Mesendoderm (in vitro differentiated cells): ENCODE data around the gene GRIK1. TPM values are rescaled to one million over a fixed set of nuclear protein-coding genes. Genes with fewer than 3 reads are reported as not detected.

Experiments used
- DNase-seq: peaks from one replicate; pipeline ENCODE4 v3.0.0; 2013
- H2AK5ac ChIP-seq: 2 replicates; pipeline ENCODE4 v1.6.1; 2013; ENCODE audit warnings: low read length, inconsistent platforms
- H2BK120ac ChIP-seq: 2 replicates; pipeline ENCODE4 v1.6.1; 2013; ENCODE audit warnings: low read depth, mild to moderate bottlenecking, low read length, moderate library complexity, mixed read lengths
- H2BK15ac ChIP-seq: replicated peaks from 2 replicates; pipeline ENCODE4 v1.6.1; 2013; ENCODE audit warnings: low read depth, mild to moderate bottlenecking, moderate library complexity
- H2BK5ac ChIP-seq: 2 replicates; pipeline ENCODE4 v1.6.1; 2013; ENCODE audit warnings: low read length, inconsistent platforms
- H3K18ac ChIP-seq: 2 replicates; pipeline ENCODE4 v1.6.1; 2013; ENCODE audit warnings: mild to moderate bottlenecking, low read length, mixed read lengths
- H3K23ac ChIP-seq: one replicate; pipeline ENCODE4 v1.6.1; 2013; ENCODE audit warnings: low read length
- H3K27ac ChIP-seq: 2 replicates; pipeline ENCODE4 v1.5.1; 2013; ENCODE audit warnings: low read depth, mild to moderate bottlenecking, inconsistent platforms, low read length, moderate library complexity
- H3K27me3 ChIP-seq: 2 replicates; pipeline ENCODE4 v1.6.1; 2013; ENCODE audit warnings: low read length, control low read depth, mild to moderate bottlenecking, inconsistent platforms; ENCODE audit not compliant: insufficient read depth, poor library complexity
- H3K36me3 ChIP-seq: 2 replicates; pipeline ENCODE4 v1.6.1; 2013; ENCODE audit warnings: low read length, inconsistent platforms; ENCODE audit not compliant: control insufficient read depth, insufficient read depth
- H3K4ac ChIP-seq: one replicate; pipeline ENCODE4 v1.6.1; 2013; ENCODE audit warnings: low read depth, mild to moderate bottlenecking, low read length, moderate library complexity
- H3K4me1 ChIP-seq: 2 replicates; pipeline ENCODE4 v1.6.1; 2013; ENCODE audit warnings: low read depth, low read length, inconsistent platforms; ENCODE audit not compliant: control insufficient read depth
- H3K4me2 ChIP-seq: 2 replicates; pipeline ENCODE4 v1.6.1; 2013; ENCODE audit warnings: low read length
- H3K4me3 ChIP-seq: 2 replicates; pipeline ENCODE4 v1.5.1; 2013; ENCODE audit warnings: mild to moderate bottlenecking, low read length
- H3K56ac ChIP-seq: one replicate; pipeline ENCODE4 v1.6.1; 2013; ENCODE audit warnings: low read length
- H3K79me1 ChIP-seq: 2 replicates; pipeline ENCODE4 v1.6.1; 2013; ENCODE audit warnings: low read length, inconsistent platforms
- H3K79me2 ChIP-seq: 2 replicates; pipeline ENCODE4 v1.6.1; 2013; ENCODE audit warnings: mild to moderate bottlenecking, low read length; ENCODE audit not compliant: control insufficient read depth, insufficient read depth
- H3K9ac ChIP-seq: 2 replicates; pipeline ENCODE4 v1.6.1; 2013; ENCODE audit warnings: low read length, inconsistent platforms
- H4K5ac ChIP-seq: one replicate; pipeline ENCODE4 v1.6.1; 2013; ENCODE audit warnings: low read length
- H4K8ac ChIP-seq: one replicate; pipeline ENCODE4 v1.6.1; 2013; ENCODE audit warnings: low read depth, mild to moderate bottlenecking, control low read depth, low read length, moderate library complexity
- WGBS: extraction: QIAGEN DNeasy Blood & Tissue Kit; methylation state at CpG from one replicate; pipeline ENCODE4 v1.1.7; 2013; ENCODE audit warnings: low lambda C conversion rate, missing lambda C conversion rate; ENCODE audit not compliant: insufficient coverage; ENCODE audit errors: extremely low coverage; 5-methylcytosine and 5-hydroxymethylcytosine counted together
- polyA plus RNA-seq, 2 experiments: library from polyadenylated mRNA; stranded (reverse); fragments of 200-250 nt; gene quantifications; one replicate each; pipeline ENCODE4 v1.2.3, GENCODE V29; 2013

GRIK1 gene
- not detected for polyA plus RNA-seq (2013, experiment 1 of 2)
- polyA plus RNA-seq (2013, experiment 2 of 2) = not detected

- Histone ChIP-seq H2BK5ac (no peak within 1 kb of the TSS), H3K4me3 (peak within 1 kb of the TSS; percentile 20), H4K5ac (no peak within 1 kb of the TSS), H4K8ac (no peak within 1 kb of the TSS), H3K36me3 (no peaks in the 10 kb centered on the region), H3K4me2 (peak within 1 kb of the TSS; percentile 96), H2AK5ac (no peak within 1 kb of the TSS), H3K56ac (no peak within 1 kb of the TSS), H3K4ac (no peak within 1 kb of the TSS), H2BK120ac (no peak within 1 kb of the TSS), H3K79me2 (no peaks in the 10 kb centered on the region), H3K18ac (no peak within 1 kb of the TSS), H3K27ac (no peak within 1 kb of the TSS), H3K27me3 (peaks cover 21% of the 10 kb centered on the region), H3K9ac (peak within 1 kb of the TSS; percentile 1), H3K23ac (peak within 1 kb of the TSS; percentile 31), H3K4me1 (no peaks in the 10 kb centered on the region), H2BK15ac (no peak within 1 kb of the TSS), H3K79me1 (no peaks in the 10 kb centered on the region)
- peak; percentile 23 for DNase-seq
- WGBS = no CpG with 5 or more reads among the region's 17 CpGs
Measured at GRCh38 chr21:29939924-29940275, at the start of gene GRIK1. Gene GRIK1 (minus strand): TSS chr21:29939996.

GRCh38 chr21:29987762-29988161 lies 48.0 kb upstream of the GRIK1 start:
- WGBS = no CpG with 5 or more reads among the region's 4 CpGs
- no peak for DNase-seq

GRCh38 chr21:29985866-29986265 lies 46.1 kb upstream of the GRIK1 start:
- no CpG with 5 or more reads among the region's 10 CpGs for WGBS
- H3K4me1 ChIP-seq = no peaks in the 10 kb centered on the region
- no peak overlapping the region for H3K23ac ChIP-seq
- H2AK5ac ChIP-seq = no peak overlapping the region
- H3K79me2 ChIP-seq = no peaks in the 10 kb centered on the region
- H3K4me2 ChIP-seq = no peak overlapping the region
- H3K27me3 ChIP-seq = no peaks in the 10 kb centered on the region
- H3K18ac ChIP-seq = no peak overlapping the region
- H2BK120ac ChIP-seq = no peak overlapping the region
- no peak overlapping the region for H3K27ac ChIP-seq
- no peak overlapping the region for H4K5ac ChIP-seq
- DNase-seq = no peak
- no peak overlapping the region for H4K8ac ChIP-seq
- H2BK15ac ChIP-seq = no peak overlapping the region
- no peak overlapping the region for H3K56ac ChIP-seq
- no peak overlapping the region for H2BK5ac ChIP-seq
- no peak overlapping the region for H3K9ac ChIP-seq
- H3K4me3 ChIP-seq = no peak overlapping the region
- H3K79me1 ChIP-seq = no peaks in the 10 kb centered on the region
- H3K4ac ChIP-seq = no peak overlapping the region
- no peaks in the 10 kb centered on the region for H3K36me3 ChIP-seq

More at GRCh38 chr21:29987762-29988161, 48.0 kb upstream of the GRIK1 start:
- no peak overlapping the region for H2BK15ac ChIP-seq
- no peak overlapping the region for H4K5ac ChIP-seq
- H3K79me1 ChIP-seq = no peaks in the 10 kb centered on the region
- no peaks in the 10 kb centered on the region for H3K4me1 ChIP-seq
- no peak overlapping the region for H3K4ac ChIP-seq
- no peaks in the 10 kb centered on the region for H3K27me3 ChIP-seq
- H3K4me2 ChIP-seq = no peak overlapping the region
- H3K56ac ChIP-seq = no peak overlapping the region
- no peak overlapping the region for H2BK120ac ChIP-seq
- no peak overlapping the region for H3K27ac ChIP-seq
- no peak overlapping the region for H4K8ac ChIP-seq
- no peaks in the 10 kb centered on the region for H3K79me2 ChIP-seq
- H3K36me3 ChIP-seq = no peaks in the 10 kb centered on the region
- no peak overlapping the region for H3K9ac ChIP-seq
- no peak overlapping the region for H2BK5ac ChIP-seq
- no peak overlapping the region for H3K4me3 ChIP-seq
- no peak overlapping the region for H3K23ac ChIP-seq
- H2AK5ac ChIP-seq = no peak overlapping the region
- H3K18ac ChIP-seq = no peak overlapping the region

- Histone ChIP-seq H3K79me1 (no peaks in the 10 kb centered on the region), H2AK5ac (no peak overlapping the region)
- WGBS = no CpG with 5 or more reads among the region's 1 CpG
Measured at GRCh38 chr21:29979043-29979442, 39.2 kb upstream of the GRIK1 start.

GRCh38 chr21:29975776-29976175 lies 36.0 kb upstream of the GRIK1 start:
- Histone ChIP-seq H3K4me2 (no peak overlapping the region), H3K23ac (no peak overlapping the region)

More at GRCh38 chr21:29979043-29979442, 39.2 kb upstream of the GRIK1 start:
- no peak overlapping the region for H3K56ac ChIP-seq
- no peaks in the 10 kb centered on the region for H3K36me3 ChIP-seq
- H4K8ac ChIP-seq = no peak overlapping the region
- H3K4ac ChIP-seq = no peak overlapping the region
- no peaks in the 10 kb centered on the region for H3K79me2 ChIP-seq
- H3K4me3 ChIP-seq = no peak overlapping the region
- no peak overlapping the region for H3K23ac ChIP-seq
- no peak overlapping the region for H2BK15ac ChIP-seq
- H3K9ac ChIP-seq = no peak overlapping the region
- no peak overlapping the region for H2BK120ac ChIP-seq
- no peaks in the 10 kb centered on the region for H3K4me1 ChIP-seq
- H4K5ac ChIP-seq = no peak overlapping the region
- H3K27ac ChIP-seq = no peak overlapping the region
- no peak overlapping the region for H3K18ac ChIP-seq
- H2BK5ac ChIP-seq = no peak overlapping the region
- DNase-seq = no peak
- H3K4me2 ChIP-seq = no peak overlapping the region
- no peaks in the 10 kb centered on the region for H3K27me3 ChIP-seq

GRCh38 chr21:29973258-29973657 lies 33.5 kb upstream of the GRIK1 start:
- no peak overlapping the region for H3K4me2 ChIP-seq
- no peak overlapping the region for H3K4ac ChIP-seq
- H2BK5ac ChIP-seq = no peak overlapping the region
- H3K79me2 ChIP-seq = no peaks in the 10 kb centered on the region
- H3K23ac ChIP-seq = no peak overlapping the region
- H3K4me3 ChIP-seq = no peak overlapping the region
- no peak for DNase-seq
- no peaks in the 10 kb centered on the region for H3K36me3 ChIP-seq
- H2BK15ac ChIP-seq = no peak overlapping the region
- no peaks in the 10 kb centered on the region for H3K27me3 ChIP-seq
- no peak overlapping the region for H3K18ac ChIP-seq
- no peak overlapping the region for H2BK120ac ChIP-seq
- no peak overlapping the region for H4K5ac ChIP-seq
- H3K9ac ChIP-seq = no peak overlapping the region
- H3K79me1 ChIP-seq = no peaks in the 10 kb centered on the region
- no peak overlapping the region for H3K27ac ChIP-seq
- H2AK5ac ChIP-seq = no peak overlapping the region
- no peak overlapping the region for H4K8ac ChIP-seq
- H3K4me1 ChIP-seq = no peaks in the 10 kb centered on the region
- no CpG with 5 or more reads among the region's 3 CpGs for WGBS
- H3K56ac ChIP-seq = no peak overlapping the region

More at GRCh38 chr21:29975776-29976175, 36.0 kb upstream of the GRIK1 start:
- H3K18ac ChIP-seq = no peak overlapping the region
- H3K56ac ChIP-seq = no peak overlapping the region
- DNase-seq = no peak
- no peak overlapping the region for H3K27ac ChIP-seq
- H3K36me3 ChIP-seq = no peaks in the 10 kb centered on the region
- no peak overlapping the region for H4K5ac ChIP-seq
- no peak overlapping the region for H2AK5ac ChIP-seq
- no peaks in the 10 kb centered on the region for H3K79me1 ChIP-seq
- no peak overlapping the region for H3K9ac ChIP-seq
- no CpG with 5 or more reads among the region's 3 CpGs for WGBS
- no peaks in the 10 kb centered on the region for H3K27me3 ChIP-seq
- no peak overlapping the region for H3K4ac ChIP-seq
- H2BK5ac ChIP-seq = no peak overlapping the region
- no peaks in the 10 kb centered on the region for H3K79me2 ChIP-seq
- H2BK15ac ChIP-seq = no peak overlapping the region
- H3K4me1 ChIP-seq = no peaks in the 10 kb centered on the region
- no peak overlapping the region for H4K8ac ChIP-seq
- no peak overlapping the region for H2BK120ac ChIP-seq
- H3K4me3 ChIP-seq = no peak overlapping the region
